K562 (cell line): ENCODE measurements around the gene BTBD1. TPM values are rescaled to one million over a fixed set of nuclear protein-coding genes. Genes with fewer than 3 reads are reported as not detected.
A peak's percentile ranks its signal among the peaks of the same experiment; 100 is the strongest.

ENCODE experiments used
- CHAMP1 ChIP-seq: fragments of 450-650 bp; IDR thresholded peaks from 2 replicates; pipeline ENCODE4 v1.6.1; 2016; ENCODE audit warnings: mild to moderate bottlenecking
- CREM ChIP-seq: IDR thresholded peaks from 2 replicates; pipeline ENCODE4 v1.6.1; 2014; ENCODE audit warnings: antibody characterized with exemption, low read depth
- EGR1 ChIP-seq: fragments of 450-650 bp; conservative IDR thresholded peaks from 2 replicates; pipeline ENCODE4 v1.6.1; 2017; ENCODE audit warnings: mild to moderate bottlenecking
- ETV5 ChIP-seq: sonication (generic); formaldehyde crosslinking; IDR thresholded peaks from 2 replicates; pipeline ENCODE4 v1.4.0; 2020; ENCODE audit warnings: low read depth, mild to moderate bottlenecking, missing genetic modification reagents
- FOXA3 ChIP-seq, 2 experiments: fragments of 450-650 bp in 1 of 2; sonication (generic) in 1 of 2; formaldehyde crosslinking; IDR thresholded peaks in 1 of 2; conservative IDR thresholded peaks in 1 of 2; 2 replicates each; pipeline versions ENCODE4 v1.4.0 to v1.8.0; 2020 to 2022; ENCODE audit warnings: mild to moderate bottlenecking in 2 of 2, missing genetic modification reagents in 1 of 2
- ILF3 ChIP-seq: fragments of 450-650 bp; IDR thresholded peaks from 2 replicates; pipeline ENCODE4 v1.6.1; 2018; ENCODE audit warnings: antibody characterized with exemption, mild to moderate bottlenecking, moderate library complexity, borderline replicate concordance
- KLF10 ChIP-seq: fragments of 250-450 bp; sonication (Bioruptor Pico); IDR thresholded peaks from 2 replicates; pipeline ENCODE4 v1.6.1; 2021; ENCODE audit warnings: matching md5 sums
- KLF6 ChIP-seq: fragments of 250-450 bp; sonication (Bioruptor Pico); IDR thresholded peaks from 2 replicates; pipeline ENCODE4 v1.4.0; 2020; ENCODE audit warnings: mild to moderate bottlenecking, moderate library complexity, borderline replicate concordance
- MAFF ChIP-seq: IDR thresholded peaks from 2 replicates; pipeline ENCODE4 v1.6.1; 2012; ENCODE audit warnings: low read length, improper control_type of control experiment
- MBD2 ChIP-seq: sonication (generic); IDR thresholded peaks from 2 replicates; pipeline ENCODE4 v1.6.1; 2016; ENCODE audit warnings: low read depth, borderline replicate concordance
- NFRKB ChIP-seq: fragments of 450-650 bp; IDR thresholded peaks from 2 replicates; pipeline ENCODE4 v1.6.1; 2016; ENCODE audit warnings: low read depth
- POLR2G ChIP-seq: fragments of 200-400 bp; formaldehyde crosslinking; IDR thresholded peaks from 2 replicates; pipeline ENCODE4 v1.6.1; 2017; ENCODE audit warnings: low read depth, mild to moderate bottlenecking, antibody characterized with exemption, low read length, moderate library complexity
- PRMT5 ChIP-seq: sonication (generic); formaldehyde crosslinking; IDR thresholded peaks from 2 replicates; pipeline ENCODE4 v1.5.0; 2020; ENCODE audit warnings: missing genetic modification reagents
- PURB ChIP-seq: sonication (generic); formaldehyde crosslinking; IDR thresholded peaks from 2 replicates; pipeline ENCODE4 v1.9.0; 2021; ENCODE audit warnings: low read depth, mild to moderate bottlenecking, missing genetic modification reagents
- SIN3A ChIP-seq, 2 experiments: fragments of 150-350 bp in 1 of 2; IDR thresholded peaks; 2 replicates each; pipeline ENCODE4 v1.6.1; 2011 to 2016; ENCODE audit warnings: borderline replicate concordance in 2 of 2, low read depth in 2 of 2, low read length in 2 of 2, mild to moderate bottlenecking in 2 of 2, moderate library complexity in 2 of 2; ENCODE audit not compliant: control insufficient read depth in 1 of 2
- SRSF9 ChIP-seq: fragments of 200-400 bp; formaldehyde crosslinking; IDR thresholded peaks from 2 replicates; pipeline ENCODE4 v1.6.1; 2017; ENCODE audit warnings: low read depth, low read length, borderline replicate concordance
- TCF7 ChIP-seq: sonication (generic); IDR thresholded peaks from 2 replicates; pipeline ENCODE4 v1.6.1; 2016; ENCODE audit warnings: antibody characterized with exemption, borderline replicate concordance
- U2AF1 ChIP-seq: fragments of 200-400 bp; formaldehyde crosslinking; optimal IDR thresholded peaks from 2 replicates; pipeline ENCODE3; 2017; ENCODE audit warnings: mild to moderate bottlenecking, low read depth, low read length, moderate library complexity
- ZNF280B ChIP-seq: fragments of 250-450 bp; sonication (Bioruptor Pico); IDR thresholded peaks from 2 replicates; pipeline ENCODE4 v1.5.1; 2021; ENCODE audit warnings: mild to moderate bottlenecking
- polyA plus RNA-seq, 8 experiments: library from polyadenylated mRNA; depleted of rRNA in 4 of 8; stranded (reverse) in 5 of 8; unstranded in 3 of 8; fragments of >200 nt; fragmentation: Nextera tagmentation in 2 of 8; fragmentation: Illumina TruSeq in 1 of 8; extraction: Ambion mirVana in 2 of 8; extraction: Trizol in 1 of 8; gene quantifications; 2 replicates each; pipeline versions ENCODE4 v1.2.1 to v1.2.3, GENCODE V29; 2011 to 2014; ENCODE audit warnings: inconsistent platforms in 1 of 8, missing spikeins in 1 of 8
- total RNA-seq, 7 experiments: library from RNA; depleted of rRNA in 6 of 7; stranded (reverse); fragments of >200 nt in 6 of 7; fragmentation: Illumina TruSeq in 2 of 7; extraction: Trizol in 2 of 7; gene quantifications; 2 replicates each; pipeline versions ENCODE4 v1.2.1 to v1.2.3, GENCODE V29; 2011 to 2021; ENCODE audit warnings: low replicate concordance in 1 of 7
- TF ChIP-seq, protein P1 (sequence below): fragments of 250-450 bp; sonication (Bioruptor Pico); IDR thresholded peaks from 2 replicates; pipeline ENCODE4 v1.4.0; 2020; ENCODE audit warnings: mild to moderate bottlenecking

Gene BTBD1
- total and polyA plus RNA-seq, 9 of the 15 experiments (the other 6 are each of a cell fraction or from before 2014, with no cell fraction given): 19.4 to 106 (median 90.4) TPM

DNA sequence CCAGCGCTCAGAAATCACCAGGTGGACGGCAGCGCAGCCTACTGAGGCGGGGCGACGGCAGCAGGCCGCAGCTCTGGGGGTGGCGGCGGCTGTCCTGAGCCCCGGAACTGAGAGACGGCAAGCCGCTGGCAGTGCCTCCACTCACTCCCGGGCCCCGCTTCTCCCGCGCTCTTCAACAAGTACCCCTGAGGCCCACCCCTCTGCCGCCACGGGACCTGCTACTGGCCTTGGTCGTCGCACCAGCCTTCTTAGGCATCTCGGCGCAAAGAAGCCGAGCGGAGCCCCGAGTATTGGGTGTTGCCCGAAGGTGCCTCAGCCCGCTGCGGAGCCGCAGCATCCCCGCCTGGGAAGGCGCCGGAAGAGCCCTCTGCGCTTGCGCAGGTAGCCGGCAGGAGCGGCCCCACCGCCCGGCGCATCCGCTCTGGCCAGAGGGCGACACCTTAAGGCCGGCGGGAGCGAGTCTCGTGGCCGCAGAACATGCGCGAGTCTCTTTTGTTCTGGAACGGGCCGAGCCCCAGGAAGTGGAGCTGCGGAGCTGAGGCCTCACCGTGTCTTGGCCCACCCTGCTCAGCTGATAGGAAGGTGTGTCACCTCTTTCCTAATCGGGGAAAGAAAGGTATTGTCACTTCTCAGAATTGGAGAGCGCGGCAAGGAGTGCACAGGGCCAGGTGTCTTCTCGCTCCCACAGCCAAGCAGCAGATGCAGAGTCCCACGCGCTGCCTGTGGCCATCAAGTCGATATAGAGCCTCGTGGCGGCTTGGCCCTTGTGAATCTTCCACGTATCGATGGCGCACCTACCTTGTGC lies 55.6 kb downstream of the BTBD1 start, which contains the start of gene C15orf40 (continued):
- TF ChIP-seq MBD2 (peak; percentile 82; the same call in 1 of the 2 replicates), SRSF9 (no peak), CHAMP1 (peak; percentile 81; the same call in 1 of the 2 replicates), EGR1 (no peak), CREM (peak; percentile 73), TCF7 (no peak), U2AF1 (no peak), MAFF (no peak), KLF6 (CRISPR knock-in tag) (0 out of 2 replicates have a peak, but pooled peaks have one; percentile 26), KLF10 (CRISPR knock-in tag) (no peak), SIN3A (IDR thresholded peaks at IDR 0.05; ENCODE audit: borderline replicate concordance in 2 of 2, control insufficient read depth in 1 of 2, low read depth in 2 of 2, low read length in 2 of 2) (peak; percentile 82 to 83; a peak in 3 of 4 replicates), ZNF280B (CRISPR knock-in tag) (no peak), ETV5 (CRISPR knock-in tag) (peak; percentile 92), FOXA3 (CRISPR knock-in tag; conservative IDR thresholded peaks at IDR 0.05 in 1 of 2, IDR thresholded peaks at IDR 0.05 in 1 of 2) (peak in 1 of 2 experiments; percentile 82; a peak in 1 of 4 replicates), POLR2G (peak; percentile 95), PRMT5 (CRISPR knock-in tag) (no peak), ILF3 (no peak), PURB (CRISPR knock-in tag) (no peak), NFRKB (peak; percentile 74; the same call in 1 of the 2 replicates)
- TF ChIP-seq, protein P1, sequence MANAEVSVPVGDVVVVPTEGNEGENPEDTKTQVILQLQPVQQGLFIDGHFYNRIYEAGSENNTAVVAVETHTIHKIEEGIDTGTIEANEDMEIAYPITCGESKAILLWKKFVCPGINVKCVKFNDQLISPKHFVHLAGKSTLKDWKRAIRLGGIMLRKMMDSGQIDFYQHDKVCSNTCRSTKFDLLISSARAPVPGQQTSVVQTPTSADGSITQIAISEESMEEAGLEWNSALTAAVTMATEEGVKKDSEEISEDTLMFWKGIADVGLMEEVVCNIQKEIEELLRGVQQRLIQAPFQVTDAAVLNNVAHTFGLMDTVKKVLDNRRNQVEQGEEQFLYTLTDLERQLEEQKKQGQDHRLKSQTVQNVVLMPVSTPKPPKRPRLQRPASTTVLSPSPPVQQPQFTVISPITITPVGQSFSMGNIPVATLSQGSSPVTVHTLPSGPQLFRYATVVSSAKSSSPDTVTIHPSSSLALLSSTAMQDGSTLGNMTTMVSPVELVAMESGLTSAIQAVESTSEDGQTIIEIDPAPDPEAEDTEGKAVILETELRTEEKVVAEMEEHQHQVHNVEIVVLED: peak; percentile 64
